Keratinocyte (primary cell): Measurements from ENCODE around the gene GCK. TPM values are rescaled to one million over a fixed set of nuclear protein-coding genes. Genes with fewer than 3 reads are reported as not detected.

Experiments
- DNase-seq: peaks from one replicate; pipeline ENCODE4 v3.0.0-alpha.2; 2011; ENCODE audit warnings: low read depth, missing footprints, low spot score
- FAIRE-seq: peaks from 2 replicates; lab custom pipeline; 2011; peaks lifted over from hg19 to GRCh38; lab: Jason Lieb, UNC
- H2AFZ ChIP-seq: 2 replicates; pipeline ENCODE4 v1.6.0; 2012; ENCODE audit warnings: low read length, control low read depth, inconsistent platforms; ENCODE audit not compliant: control insufficient read depth
- H3K27ac ChIP-seq: 2 replicates; pipeline ENCODE4 v1.5.1; 2011; ENCODE audit warnings: low read length; ENCODE audit not compliant: control insufficient read depth, insufficient read depth
- H3K27me3 ChIP-seq: 3 replicates; pipeline ENCODE4 v1.6.0; 2011; ENCODE audit warnings: low read length; ENCODE audit not compliant: control insufficient read depth, insufficient read depth; ENCODE audit errors: extremely low read depth
- H3K36me3 ChIP-seq, 2 experiments: 2 replicates in 1 of 2; 3 replicates in 1 of 2; pipeline ENCODE4 v1.5.1; 2011; ENCODE audit warnings: low read length in 2 of 2, mild to moderate bottlenecking in 1 of 2; ENCODE audit not compliant: control insufficient read depth in 2 of 2, insufficient read depth in 2 of 2; ENCODE audit errors: extremely low read depth in 1 of 2
- H3K4me1 ChIP-seq: 3 replicates; pipeline ENCODE4 v1.5.1; 2011; ENCODE audit warnings: low read length; ENCODE audit not compliant: control insufficient read depth, insufficient read depth; ENCODE audit errors: extremely low read depth
- H3K4me2 ChIP-seq: 3 replicates; pipeline ENCODE4 v1.6.0; 2011; ENCODE audit warnings: low read depth, low read length; ENCODE audit not compliant: control insufficient read depth, insufficient read depth; ENCODE audit errors: extremely low read depth
- H3K4me3 ChIP-seq, 3 experiments: fragments of 200-600 bp in 1 of 3; sonication (generic) in 1 of 3; 2 replicates in 2 of 3; 3 replicates in 1 of 3; pipeline ENCODE4 v1.5.1; 2011 to 2016; ENCODE audit warnings: low read length in 3 of 3, mild to moderate bottlenecking in 3 of 3, control low read depth in 2 of 3, inconsistent platforms in 1 of 3, low read depth in 1 of 3, mixed read lengths in 1 of 3, mixed run types in 1 of 3, moderate library complexity in 1 of 3; ENCODE audit not compliant: control insufficient read depth in 2 of 3, insufficient read depth in 2 of 3; ENCODE audit errors: extremely low read depth in 1 of 3
- H3K79me2 ChIP-seq: 2 replicates; pipeline ENCODE4 v1.6.0; 2012; ENCODE audit warnings: low read length; ENCODE audit not compliant: control insufficient read depth, insufficient read depth
- H3K9ac ChIP-seq: 3 replicates; pipeline ENCODE4 v1.6.0; 2011; ENCODE audit warnings: low read length; ENCODE audit not compliant: control insufficient read depth, insufficient read depth; ENCODE audit errors: extremely low read depth
- H3K9me1 ChIP-seq: 3 replicates; pipeline ENCODE4 v1.6.0; 2011; ENCODE audit warnings: low read length; ENCODE audit not compliant: control insufficient read depth, insufficient read depth; ENCODE audit errors: extremely low read depth
- H3K9me3 ChIP-seq: 2 replicates; pipeline ENCODE4 v1.5.1; 2012; ENCODE audit warnings: low read depth, low read length; ENCODE audit not compliant: control insufficient read depth
- H4K20me1 ChIP-seq: 3 replicates; pipeline ENCODE4 v1.6.0; 2011; ENCODE audit warnings: low read length; ENCODE audit not compliant: control insufficient read depth, insufficient read depth; ENCODE audit errors: extremely low read depth
- CTCF ChIP-seq, 3 experiments: IDR thresholded peaks in 1 of 3; conservative IDR thresholded peaks in 1 of 3; optimal IDR thresholded peaks in 1 of 3; 2 replicates in 2 of 3; 3 replicates in 1 of 3; pipeline versions ENCODE3 to v1.5.1; 2011; ENCODE audit warnings: low read length in 3 of 3, mild to moderate bottlenecking in 3 of 3, moderate library complexity in 2 of 3, control low read depth in 1 of 3, inconsistent platforms in 1 of 3; ENCODE audit not compliant: insufficient read depth in 2 of 3; ENCODE audit errors: extremely low read depth in 1 of 3
- EZH2 ChIP-seq: IDR thresholded peaks from one replicate; pipeline ENCODE4 v1.6.1; 2012; ENCODE audit warnings: inconsistent platforms, mild to moderate bottlenecking, low read length, moderate library complexity
- dilution Hi-C: fragments of 300-500 bp; cut with MboI; formaldehyde crosslinking; loops from one replicate; pipeline ENCODE4 v1.7.0; 2020; ENCODE audit warnings: low sequenced_read_pairs; ENCODE audit not compliant: extremely low pct_ligation_motif_present
- polyA plus RNA-seq, 5 experiments: library from polyadenylated mRNA; depleted of rRNA in 3 of 5; stranded (reverse) in 3 of 5; stranded (forward) in 1 of 5; unstranded in 1 of 5; fragments of >200 nt; gene quantifications; 1 replicate in 1 of 5; 2 replicates in 3 of 5; 3 replicates in 1 of 5; pipeline versions ENCODE4 v1.2.1 to v1.2.3, GENCODE V29; 2011 to 2012; ENCODE audit warnings: missing spikeins in 2 of 5, low read depth in 1 of 5, low replicate concordance in 1 of 5

The GCK gene
- polyA plus RNA-seq, 1 donor (not counting 4 experiments of a cell fraction or from before 2014, with no cell fraction given), result not detected

- H3K27me3 ChIP-seq, result peaks cover 11% of the 10 kb centered on the region
- TF ChIP-seq EZH2 (no peak), CTCF (optimal IDR thresholded peaks at IDR 0.05 in 1 of 3, IDR thresholded peaks at IDR 0.05 in 1 of 3, conservative IDR thresholded peaks at IDR 0.05 in 1 of 3; ENCODE audit: extremely low read depth in 1 of 3, insufficient read depth in 2 of 3, low read length in 3 of 3) (no peak)
- no peak overlapping the region for H2AFZ ChIP-seq
- no peak for DNase-seq
- no peak overlapping the region for H3K4me3 ChIP-seq
- no peaks in the 10 kb centered on the region for H4K20me1 ChIP-seq
- no peaks in the 10 kb centered on the region for H3K9me1 ChIP-seq
- H3K9ac ChIP-seq, result no peak overlapping the region
- no peaks in the 10 kb centered on the region for H3K9me3 ChIP-seq
- dilution Hi-C loops, result no loop called here
- no peak overlapping the region for H3K4me2 ChIP-seq
- peaks cover 19% of the 10 kb centered on the region for H3K4me1 ChIP-seq
- FAIRE-seq, result no peak
- no peak overlapping the region for H3K27ac ChIP-seq
- no peaks in the 10 kb centered on the region for H3K36me3 ChIP-seq
- H3K79me2 ChIP-seq, result no peaks in the 10 kb centered on the region
Observed at GRCh38 chr7:44107116-44107960, 81.9 kb downstream of the GCK start.

- Histone ChIP-seq H3K79me2 (no peaks in the 10 kb centered on the region), H3K36me3 (no peaks in the 10 kb centered on the region), H3K9me1 (no peaks in the 10 kb centered on the region), H2AFZ (no peak overlapping the region), H3K27ac (no peak overlapping the region), H3K4me2 (no peak overlapping the region), H3K4me1 (peaks cover 25% of the 10 kb centered on the region), H3K27me3 (peaks cover 11% of the 10 kb centered on the region), H3K9me3 (no peaks in the 10 kb centered on the region), H3K9ac (no peak overlapping the region), H3K4me3 (no peak overlapping the region), H4K20me1 (no peaks in the 10 kb centered on the region)
- dilution Hi-C loops, result no loop called here
- no peak for FAIRE-seq
- no peak for DNase-seq
- TF ChIP-seq EZH2 (no peak), CTCF (optimal IDR thresholded peaks at IDR 0.05 in 1 of 3, IDR thresholded peaks at IDR 0.05 in 1 of 3, conservative IDR thresholded peaks at IDR 0.05 in 1 of 3; ENCODE audit: extremely low read depth in 1 of 3, insufficient read depth in 2 of 3, low read length in 3 of 3) (no peak)
Observed at GRCh38 chr7:44106311-44107065, 82.8 kb downstream of the GCK start.
